Measurements from ENCODE around the gene FGF11. TPM values are rescaled to one million over a fixed set of nuclear protein-coding genes. Genes with fewer than 3 reads are reported as not detected.

The FGF11 gene
- total and polyA plus RNA-seq, 2 of the 13 experiments (the other 11 are each of a cell fraction or from before 2014, with no cell fraction given): 0.20 to 7.6 TPM

DNA sequence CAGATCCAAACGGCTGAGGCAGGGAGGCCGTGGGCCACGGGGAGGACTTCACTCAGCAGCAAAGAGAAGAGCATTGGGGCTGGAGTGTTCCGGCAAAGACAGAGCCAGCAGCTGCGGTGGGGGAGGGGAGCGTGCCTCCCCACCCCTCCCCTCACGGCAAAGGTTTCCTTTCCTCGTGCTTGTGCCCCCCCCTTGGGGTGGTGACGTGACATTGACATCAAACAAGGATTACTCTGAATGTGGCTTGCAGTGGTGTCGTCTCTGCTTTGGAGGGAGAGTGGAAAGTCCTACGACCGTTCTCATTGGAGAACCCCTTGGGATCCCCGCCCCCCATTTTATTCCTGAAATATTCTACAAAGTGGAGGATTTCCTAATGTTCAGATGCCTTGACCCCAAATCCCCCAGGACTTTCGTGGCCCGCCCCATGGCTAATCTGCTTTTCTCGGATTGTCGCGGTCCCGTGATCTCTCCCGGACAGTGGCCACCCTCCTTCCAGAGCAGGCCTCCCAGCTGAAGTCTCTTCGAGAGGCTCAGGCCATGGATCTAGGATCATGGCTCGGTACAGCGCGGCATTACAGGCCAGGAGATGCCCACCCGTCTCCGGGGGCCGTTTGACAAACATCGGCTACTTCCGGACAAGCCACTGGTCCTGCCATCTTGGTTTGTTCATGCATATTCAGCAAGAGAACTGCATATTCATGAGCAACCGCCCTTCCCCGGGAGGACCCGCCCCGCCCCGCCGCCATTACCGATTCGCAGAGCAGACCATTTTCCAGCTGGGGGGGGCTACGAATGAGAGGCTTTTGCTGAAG, 44.1 kb downstream of the FGF11 start (continued):
- TF ChIP-seq ZBTB21 (CRISPR knock-in tag; IDR thresholded peaks at IDR 0.05): peak; percentile 95
- TF ChIP-seq, protein P1, sequence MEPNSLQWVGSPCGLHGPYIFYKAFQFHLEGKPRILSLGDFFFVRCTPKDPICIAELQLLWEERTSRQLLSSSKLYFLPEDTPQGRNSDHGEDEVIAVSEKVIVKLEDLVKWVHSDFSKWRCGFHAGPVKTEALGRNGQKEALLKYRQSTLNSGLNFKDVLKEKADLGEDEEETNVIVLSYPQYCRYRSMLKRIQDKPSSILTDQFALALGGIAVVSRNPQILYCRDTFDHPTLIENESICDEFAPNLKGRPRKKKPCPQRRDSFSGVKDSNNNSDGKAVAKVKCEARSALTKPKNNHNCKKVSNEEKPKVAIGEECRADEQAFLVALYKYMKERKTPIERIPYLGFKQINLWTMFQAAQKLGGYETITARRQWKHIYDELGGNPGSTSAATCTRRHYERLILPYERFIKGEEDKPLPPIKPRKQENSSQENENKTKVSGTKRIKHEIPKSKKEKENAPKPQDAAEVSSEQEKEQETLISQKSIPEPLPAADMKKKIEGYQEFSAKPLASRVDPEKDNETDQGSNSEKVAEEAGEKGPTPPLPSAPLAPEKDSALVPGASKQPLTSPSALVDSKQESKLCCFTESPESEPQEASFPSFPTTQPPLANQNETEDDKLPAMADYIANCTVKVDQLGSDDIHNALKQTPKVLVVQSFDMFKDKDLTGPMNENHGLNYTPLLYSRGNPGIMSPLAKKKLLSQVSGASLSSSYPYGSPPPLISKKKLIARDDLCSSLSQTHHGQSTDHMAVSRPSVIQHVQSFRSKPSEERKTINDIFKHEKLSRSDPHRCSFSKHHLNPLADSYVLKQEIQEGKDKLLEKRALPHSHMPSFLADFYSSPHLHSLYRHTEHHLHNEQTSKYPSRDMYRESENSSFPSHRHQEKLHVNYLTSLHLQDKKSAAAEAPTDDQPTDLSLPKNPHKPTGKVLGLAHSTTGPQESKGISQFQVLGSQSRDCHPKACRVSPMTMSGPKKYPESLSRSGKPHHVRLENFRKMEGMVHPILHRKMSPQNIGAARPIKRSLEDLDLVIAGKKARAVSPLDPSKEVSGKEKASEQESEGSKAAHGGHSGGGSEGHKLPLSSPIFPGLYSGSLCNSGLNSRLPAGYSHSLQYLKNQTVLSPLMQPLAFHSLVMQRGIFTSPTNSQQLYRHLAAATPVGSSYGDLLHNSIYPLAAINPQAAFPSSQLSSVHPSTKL (CRISPR knock-in tag; IDR thresholded peaks at IDR 0.05): peak; percentile 36; the same call in 1 of the 2 replicates
- 0 out of 2 replicates have a peak, but pooled peaks have one; percentile 50 for TF ChIP-seq ZNF30 (CRISPR knock-in tag; IDR thresholded peaks at IDR 0.05)
- TF ChIP-seq LCORL (IDR thresholded peaks at IDR 0.05): no peak
- 0 out of 2 replicates have a peak, but pooled peaks have one; percentile 70 for TF ChIP-seq LCORL (CRISPR knock-in tag; IDR thresholded peaks at IDR 0.05)
- TF ChIP-seq, protein P2, sequence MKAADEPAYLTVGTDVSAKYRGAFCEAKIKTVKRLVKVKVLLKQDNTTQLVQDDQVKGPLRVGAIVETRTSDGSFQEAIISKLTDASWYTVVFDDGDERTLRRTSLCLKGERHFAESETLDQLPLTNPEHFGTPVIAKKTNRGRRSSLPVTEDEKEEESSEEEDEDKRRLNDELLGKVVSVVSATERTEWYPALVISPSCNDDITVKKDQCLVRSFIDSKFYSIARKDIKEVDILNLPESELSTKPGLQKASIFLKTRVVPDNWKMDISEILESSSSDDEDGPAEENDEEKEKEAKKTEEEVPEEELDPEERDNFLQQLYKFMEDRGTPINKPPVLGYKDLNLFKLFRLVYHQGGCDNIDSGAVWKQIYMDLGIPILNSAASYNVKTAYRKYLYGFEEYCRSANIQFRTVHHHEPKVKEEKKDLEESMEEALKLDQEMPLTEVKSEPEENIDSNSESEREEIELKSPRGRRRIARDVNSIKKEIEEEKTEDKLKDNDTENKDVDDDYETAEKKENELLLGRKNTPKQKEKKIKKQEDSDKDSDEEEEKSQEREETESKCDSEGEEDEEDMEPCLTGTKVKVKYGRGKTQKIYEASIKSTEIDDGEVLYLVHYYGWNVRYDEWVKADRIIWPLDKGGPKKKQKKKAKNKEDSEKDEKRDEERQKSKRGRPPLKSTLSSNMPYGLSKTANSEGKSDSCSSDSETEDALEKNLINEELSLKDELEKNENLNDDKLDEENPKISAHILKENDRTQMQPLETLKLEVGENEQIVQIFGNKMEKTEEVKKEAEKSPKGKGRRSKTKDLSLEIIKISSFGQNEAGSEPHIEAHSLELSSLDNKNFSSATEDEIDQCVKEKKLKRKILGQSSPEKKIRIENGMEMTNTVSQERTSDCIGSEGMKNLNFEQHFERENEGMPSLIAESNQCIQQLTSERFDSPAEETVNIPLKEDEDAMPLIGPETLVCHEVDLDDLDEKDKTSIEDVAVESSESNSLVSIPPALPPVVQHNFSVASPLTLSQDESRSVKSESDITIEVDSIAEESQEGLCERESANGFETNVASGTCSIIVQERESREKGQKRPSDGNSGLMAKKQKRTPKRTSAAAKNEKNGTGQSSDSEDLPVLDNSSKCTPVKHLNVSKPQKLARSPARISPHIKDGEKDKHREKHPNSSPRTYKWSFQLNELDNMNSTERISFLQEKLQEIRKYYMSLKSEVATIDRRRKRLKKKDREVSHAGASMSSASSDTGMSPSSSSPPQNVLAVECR (CRISPR knock-in tag; IDR thresholded peaks at IDR 0.05; ENCODE audit: borderline replicate concordance): peak; percentile 48; the same call in 1 of the 2 replicates
- TF ChIP-seq ZNF260 (CRISPR knock-in tag; IDR thresholded peaks at IDR 0.05; ENCODE audit: borderline replicate concordance, low read depth): no peak
- peak; percentile 89 for TF ChIP-seq HOXA3 (CRISPR knock-in tag; IDR thresholded peaks at IDR 0.05)
- TF ChIP-seq, protein P3, sequence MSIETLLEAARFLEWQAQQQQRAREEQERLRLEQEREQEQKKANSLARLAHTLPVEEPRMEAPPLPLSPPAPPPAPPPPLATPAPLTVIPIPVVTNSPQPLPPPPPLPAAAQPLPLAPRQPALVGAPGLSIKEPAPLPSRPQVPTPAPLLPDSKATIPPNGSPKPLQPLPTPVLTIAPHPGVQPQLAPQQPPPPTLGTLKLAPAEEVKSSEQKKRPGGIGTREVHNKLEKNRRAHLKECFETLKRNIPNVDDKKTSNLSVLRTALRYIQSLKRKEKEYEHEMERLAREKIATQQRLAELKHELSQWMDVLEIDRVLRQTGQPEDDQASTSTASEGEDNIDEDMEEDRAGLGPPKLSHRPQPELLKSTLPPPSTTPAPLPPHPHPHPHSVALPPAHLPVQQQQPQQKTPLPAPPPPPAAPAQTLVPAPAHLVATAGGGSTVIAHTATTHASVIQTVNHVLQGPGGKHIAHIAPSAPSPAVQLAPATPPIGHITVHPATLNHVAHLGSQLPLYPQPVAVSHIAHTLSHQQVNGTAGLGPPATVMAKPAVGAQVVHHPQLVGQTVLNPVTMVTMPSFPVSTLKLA (IDR thresholded peaks at IDR 0.05): peak; percentile 37

Measured in HepG2 (cell line).